ENCODE results near the gene NAPG. TPM values are rescaled to one million over a fixed set of nuclear protein-coding genes. Genes with fewer than 3 reads are reported as not detected.

Gene NAPG
- total RNA-seq: 39.6 and 66.7 TPM in 2 replicates

DNA sequence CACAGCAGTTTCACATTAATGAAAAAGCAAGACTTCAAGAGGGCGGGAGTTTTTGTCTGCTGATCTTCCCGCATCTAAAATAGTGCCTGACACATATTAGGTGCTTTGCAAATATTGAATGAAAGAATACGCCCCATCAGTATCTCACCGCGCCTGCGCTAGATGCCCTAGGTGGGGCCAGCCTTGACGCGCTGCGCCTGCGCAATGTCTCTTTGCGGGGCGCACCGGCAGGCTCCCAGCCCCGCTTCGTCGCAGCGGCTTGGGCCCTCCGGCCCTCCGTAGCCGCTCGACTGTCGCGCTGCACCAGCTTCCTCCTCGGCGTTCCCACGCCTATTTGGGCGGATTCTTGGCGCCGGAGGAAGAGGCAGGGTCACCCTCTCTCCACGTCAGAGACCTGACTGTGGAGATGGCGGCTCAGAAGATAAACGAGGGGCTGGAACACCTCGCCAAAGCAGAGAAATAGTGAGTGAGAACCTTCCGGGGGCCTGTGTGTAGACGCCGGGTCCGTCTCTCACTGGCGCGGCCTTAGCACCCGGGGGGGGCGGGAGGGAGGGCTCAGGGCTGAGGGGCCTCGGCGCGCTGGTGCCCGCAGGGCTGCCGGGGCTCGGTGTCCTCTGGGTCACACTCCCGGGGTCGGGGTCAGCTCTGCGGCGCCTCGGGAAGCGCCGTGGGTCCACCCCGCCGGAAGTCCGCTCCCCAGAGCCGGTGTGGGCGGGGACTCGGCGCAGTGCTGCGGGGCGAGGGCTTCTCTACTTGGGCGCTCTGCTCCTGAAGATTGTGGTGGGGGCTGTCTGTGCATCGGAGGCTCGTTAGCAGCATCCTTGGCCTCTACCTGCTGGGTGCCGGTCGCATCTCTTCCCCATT, at the start of gene NAPG:
Gene NAPG (plus strand): TSS at position 331 of the 864 bp plus-strand sequence. CDS start 76 bp downstream, at position 407.

Other genes starting within 250 kb of the NAPG start
- gene APCDD1, start 71.4 kb upstream of the NAPG start, total RNA-seq: 3.9 TPM in 1 of 2 replicates, not detected in the other

All from placental pericyte (primary cell).